Cardiac muscle cell (in vitro differentiated cells and primary cell): ENCODE results near the gene SCGB1C2. TPM values are rescaled to one million over a fixed set of nuclear protein-coding genes. Genes with fewer than 3 reads are reported as not detected.

Experiments used
- DNase-seq, 2 donors: peaks; one replicate each; pipeline versions ENCODE4 v3.0.0 to v3.0.0-alpha.2; 2010 to 2017; ENCODE audit warnings: low read depth in 1 of 2, low spot score in 1 of 2
- H3K27ac ChIP-seq: fragments of 200-600 bp; sonication (generic); 2 replicates; pipeline ENCODE4 v1.5.1; 2016
- H3K27me3 ChIP-seq: fragments of 200-600 bp; sonication (generic); 2 replicates; pipeline ENCODE4 v1.6.0; 2016; ENCODE audit warnings: control low read depth
- H3K36me3 ChIP-seq: fragments of 200-600 bp; sonication (generic); 2 replicates; pipeline ENCODE4 v1.5.1; 2016; ENCODE audit warnings: control low read depth
- H3K4me1 ChIP-seq: fragments of 200-600 bp; sonication (generic); 2 replicates; pipeline ENCODE4 v1.8.1; 2017; ENCODE audit warnings: low read depth, mild to moderate bottlenecking, mixed run types
- H3K4me3 ChIP-seq: fragments of 200-600 bp; sonication (generic); 2 replicates; pipeline ENCODE4 v1.5.1; 2016; ENCODE audit warnings: mild to moderate bottlenecking
- H3K9me3 ChIP-seq: fragments of 200-600 bp; sonication (generic); 2 replicates; pipeline ENCODE4 v1.5.1; 2017; ENCODE audit warnings: low read depth, mild to moderate bottlenecking, control low read depth
- polyA plus RNA-seq: library from polyadenylated mRNA; unstranded; fragments of >200 nt; fragmentation: Nextera tagmentation; extraction: Ambion mirVana; gene quantifications from 2 replicates; pipeline ENCODE4 v1.2.1, GENCODE V29; 2016
- total RNA-seq: library from RNA; depleted of rRNA; stranded (reverse); fragments of >200 nt; gene quantifications from 2 replicates; pipeline ENCODE4 v1.2.3, GENCODE V29; 2016
- TF ChIP-seq, protein P1 (sequence below): IDR thresholded peaks from 2 replicates; pipeline ENCODE4 v1.5.1; 2012; ENCODE audit warnings: low read depth, mild to moderate bottlenecking, low read length

Gene SCGB1C2
- total and polyA plus RNA-seq, 2 experiments from 2014 or later: not detected

DNA sequence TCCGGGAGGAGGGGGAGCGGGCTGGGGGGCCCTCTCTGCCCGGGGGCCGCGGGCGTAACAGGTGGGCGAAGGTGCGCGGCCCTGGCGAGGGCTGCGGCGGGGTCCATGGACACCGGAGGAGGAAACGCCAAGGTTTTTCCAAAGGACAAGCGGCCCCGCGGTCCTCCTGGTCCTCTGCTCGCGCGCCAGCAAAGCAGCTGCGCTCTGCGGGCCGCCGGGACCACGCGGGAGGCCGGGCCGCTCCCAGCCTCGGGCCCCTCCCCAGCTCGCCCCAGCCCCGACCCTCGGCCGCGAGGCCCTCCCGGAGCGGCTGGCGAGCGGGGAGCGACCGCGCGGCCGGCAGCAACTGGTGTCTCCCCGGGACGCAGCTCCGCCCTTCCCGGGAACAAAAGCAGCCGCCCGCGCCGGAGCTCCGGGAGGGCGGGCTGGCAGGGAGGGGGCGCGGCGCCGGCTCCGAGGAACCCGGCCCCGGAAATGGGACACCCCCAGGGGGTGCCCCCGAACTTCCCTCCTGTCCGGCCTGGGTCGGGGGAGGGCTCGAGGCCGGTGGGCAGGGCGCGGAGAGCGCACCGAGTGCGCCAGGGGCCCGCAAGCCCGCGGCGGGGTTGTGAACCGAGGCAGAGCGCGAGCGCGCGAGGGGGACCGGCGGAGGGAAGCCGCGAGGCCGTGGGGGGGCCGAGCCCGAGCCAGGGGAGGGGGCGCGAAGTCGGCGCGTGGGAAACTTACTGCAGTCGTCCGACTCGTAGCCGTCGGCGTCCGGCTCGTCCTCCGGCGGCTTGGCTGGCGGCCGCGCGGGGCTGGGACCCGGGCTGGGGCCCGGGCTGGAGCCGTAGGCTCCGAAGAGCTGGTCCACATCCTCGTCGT lies 43.2 kb downstream of the SCGB1C2 start:
- no peaks in the 10 kb centered on the region for H3K9me3 ChIP-seq
- no peak overlapping the region for H3K27ac ChIP-seq
- peaks cover 58% of the 10 kb centered on the region for H3K27me3 ChIP-seq
- DNase-seq: peak in 1 of 2 donors; percentile 49
- H3K36me3 ChIP-seq: no peaks in the 10 kb centered on the region
- TF ChIP-seq, protein P1, sequence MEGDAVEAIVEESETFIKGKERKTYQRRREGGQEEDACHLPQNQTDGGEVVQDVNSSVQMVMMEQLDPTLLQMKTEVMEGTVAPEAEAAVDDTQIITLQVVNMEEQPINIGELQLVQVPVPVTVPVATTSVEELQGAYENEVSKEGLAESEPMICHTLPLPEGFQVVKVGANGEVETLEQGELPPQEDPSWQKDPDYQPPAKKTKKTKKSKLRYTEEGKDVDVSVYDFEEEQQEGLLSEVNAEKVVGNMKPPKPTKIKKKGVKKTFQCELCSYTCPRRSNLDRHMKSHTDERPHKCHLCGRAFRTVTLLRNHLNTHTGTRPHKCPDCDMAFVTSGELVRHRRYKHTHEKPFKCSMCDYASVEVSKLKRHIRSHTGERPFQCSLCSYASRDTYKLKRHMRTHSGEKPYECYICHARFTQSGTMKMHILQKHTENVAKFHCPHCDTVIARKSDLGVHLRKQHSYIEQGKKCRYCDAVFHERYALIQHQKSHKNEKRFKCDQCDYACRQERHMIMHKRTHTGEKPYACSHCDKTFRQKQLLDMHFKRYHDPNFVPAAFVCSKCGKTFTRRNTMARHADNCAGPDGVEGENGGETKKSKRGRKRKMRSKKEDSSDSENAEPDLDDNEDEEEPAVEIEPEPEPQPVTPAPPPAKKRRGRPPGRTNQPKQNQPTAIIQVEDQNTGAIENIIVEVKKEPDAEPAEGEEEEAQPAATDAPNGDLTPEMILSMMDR: no peak
- peak overlapping the region; percentile 38 for H3K4me3 ChIP-seq
- H3K4me1 ChIP-seq: peaks cover 6% of the 10 kb centered on the region

DNA sequence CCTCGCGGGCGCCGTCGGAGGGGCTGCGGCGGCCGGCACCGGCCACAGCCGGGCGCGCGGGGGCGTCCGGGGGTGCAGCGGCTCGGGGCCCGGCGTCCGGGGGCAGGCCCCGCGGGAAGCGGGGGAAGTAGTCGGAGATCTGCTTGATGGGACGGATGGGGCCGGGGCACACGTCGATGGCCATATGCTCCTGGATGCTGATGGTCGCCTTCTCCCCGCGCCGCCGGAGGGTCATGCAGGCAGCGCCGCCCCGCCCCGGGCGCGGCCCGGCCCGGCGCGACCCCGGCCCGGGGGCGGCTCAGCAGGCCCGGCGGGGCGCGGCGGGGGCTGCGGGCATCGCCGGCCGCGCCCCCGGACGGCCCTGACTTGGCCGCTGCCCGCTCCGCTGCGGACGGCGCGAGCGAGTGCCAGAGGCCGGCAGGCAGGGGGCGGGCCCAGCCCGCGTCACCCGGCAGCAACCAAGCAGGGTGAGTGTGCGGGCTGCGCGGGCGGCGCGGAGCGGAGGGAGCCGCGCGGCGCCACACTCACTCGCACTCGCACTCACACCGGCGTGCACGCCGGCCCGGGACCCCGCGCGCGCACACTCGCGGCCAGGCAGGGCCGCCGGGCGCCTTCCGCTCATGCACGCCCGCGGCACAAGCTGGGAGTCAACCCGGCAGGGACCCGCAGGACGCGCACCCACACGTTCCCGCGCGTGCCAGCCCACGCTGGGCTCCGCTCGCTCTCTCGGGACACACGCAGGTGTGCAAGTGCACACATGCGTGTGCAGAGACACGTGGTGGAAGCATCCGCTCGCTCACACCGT lies 44.1 kb downstream of the SCGB1C2 start, which contains the start of gene DOC2B:
Gene DOC2B (minus strand): TSS at position 406 of the 805 bp plus-strand sequence. CDS start 171 bp downstream, at position 235.
- no peak within 1 kb of the TSS for H3K27ac ChIP-seq
- peak within 1 kb of the TSS; percentile 38 for H3K4me3 ChIP-seq
- peaks cover 58% of the 10 kb centered on the region for H3K27me3 ChIP-seq
- TF ChIP-seq, protein P1: no peak
- DNase-seq: peak; percentile 41 to 74
- H3K36me3 ChIP-seq: no peaks in the 10 kb centered on the region
- H3K9me3 ChIP-seq: no peaks in the 10 kb centered on the region
- no peaks in the 10 kb centered on the region for H3K4me1 ChIP-seq

DNA sequence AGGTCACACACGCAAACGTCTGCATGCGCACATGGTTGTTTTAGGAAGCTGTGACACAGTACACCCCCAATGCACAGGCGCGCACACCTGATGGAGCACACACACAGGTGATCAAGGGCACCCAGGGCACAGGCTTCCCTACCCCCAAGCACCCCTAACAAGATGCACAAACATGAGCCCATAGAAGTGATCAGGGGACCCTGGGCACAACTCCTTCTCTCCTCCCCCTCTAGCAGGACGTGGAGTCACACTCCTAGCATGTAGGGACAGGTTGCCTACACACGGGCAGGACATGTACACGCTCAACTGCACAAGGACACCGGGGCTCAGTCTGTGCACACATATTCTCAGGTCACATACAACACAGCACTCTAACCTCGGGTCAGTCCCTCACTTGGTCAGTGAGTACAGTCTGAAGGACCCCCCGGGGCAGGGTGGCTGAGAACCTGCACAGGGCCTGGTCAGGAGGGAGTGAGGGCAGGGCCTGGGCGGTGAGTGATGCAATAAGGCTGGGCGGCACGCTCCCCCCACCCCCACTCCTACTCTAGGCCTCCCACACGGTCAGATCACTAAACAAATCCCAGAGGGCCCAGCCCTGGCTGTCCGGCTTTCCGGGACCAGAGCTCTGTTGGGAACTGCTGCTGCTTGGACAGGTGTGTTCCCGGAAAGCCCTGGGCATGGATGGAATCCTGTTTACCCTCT lies 44.8 kb downstream of the SCGB1C2 start:
- H3K36me3 ChIP-seq: no peaks in the 10 kb centered on the region
- TF ChIP-seq, protein P1: no peak
- H3K4me3 ChIP-seq: peak overlapping the region; percentile 19
- H3K27me3 ChIP-seq: peaks cover 58% of the 10 kb centered on the region
- no peaks in the 10 kb centered on the region for H3K4me1 ChIP-seq
- no peaks in the 10 kb centered on the region for H3K9me3 ChIP-seq
- DNase-seq: peak in 1 of 2 donors; percentile 20
- no peak overlapping the region for H3K27ac ChIP-seq

DNA sequence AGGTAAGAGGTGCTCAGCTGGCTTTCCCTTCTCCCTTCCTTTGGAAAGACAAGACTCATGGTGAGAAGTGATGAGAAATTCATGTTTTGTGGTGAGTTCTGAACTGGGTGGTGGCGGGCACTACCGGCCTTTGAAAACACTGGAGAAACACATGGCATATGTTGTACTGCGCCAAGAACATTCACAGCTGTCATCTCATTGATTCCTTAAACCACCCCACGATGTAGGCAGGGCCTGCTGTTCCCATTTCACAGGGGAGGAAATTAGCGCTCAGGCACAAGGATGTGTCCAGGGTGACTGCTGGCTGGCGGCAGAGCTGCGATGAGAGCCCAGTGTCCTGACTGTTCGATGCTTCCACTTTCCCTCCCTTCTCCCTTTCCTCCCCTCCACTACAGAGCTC lies 45.7 kb downstream of the SCGB1C2 start:
- no peaks in the 10 kb centered on the region for H3K9me3 ChIP-seq
- peaks cover 58% of the 10 kb centered on the region for H3K27me3 ChIP-seq
- no peak overlapping the region for H3K4me3 ChIP-seq
- H3K4me1 ChIP-seq: no peaks in the 10 kb centered on the region
- TF ChIP-seq, protein P1: no peak
- no peak for DNase-seq
- no peaks in the 10 kb centered on the region for H3K36me3 ChIP-seq
- H3K27ac ChIP-seq: no peak overlapping the region

DNA sequence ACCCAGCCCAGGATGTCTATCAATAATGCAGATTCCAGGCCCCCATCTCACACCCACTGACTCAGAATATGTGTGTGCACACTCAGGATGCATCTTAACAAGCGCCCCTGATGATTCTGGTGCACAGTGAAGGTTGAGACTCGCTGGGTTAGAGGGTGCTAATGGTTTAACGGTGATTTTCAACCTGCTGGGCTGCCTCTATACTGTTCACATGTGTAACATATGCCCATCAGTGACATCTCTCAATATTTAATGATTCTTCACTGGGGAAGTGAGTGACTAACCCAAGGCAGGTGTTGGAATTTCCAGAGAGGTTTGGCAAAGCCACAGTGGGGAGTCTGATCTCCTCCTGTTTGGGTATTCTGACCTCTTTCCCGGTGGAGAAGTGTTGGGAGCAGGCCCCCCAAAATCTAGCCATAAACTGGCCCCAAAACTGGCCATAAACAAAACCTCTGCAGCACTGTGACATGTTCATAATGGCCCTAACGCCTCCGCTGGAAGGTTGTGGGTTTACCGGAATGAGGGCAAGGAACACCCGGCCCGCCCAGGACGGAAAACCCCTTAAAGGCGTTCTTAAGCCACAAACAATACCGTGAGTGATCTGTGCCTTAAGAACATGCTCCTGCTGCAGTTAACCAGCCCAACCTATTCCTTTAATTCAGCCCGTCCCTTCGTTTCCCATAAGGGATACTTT lies 48.2 kb downstream of the SCGB1C2 start:
- H3K27me3 ChIP-seq: peaks cover 44% of the 10 kb centered on the region

More for the DNA sequence above, 48.2 kb downstream of the SCGB1C2 start:
- DNase-seq: no peak
- H3K36me3 ChIP-seq: no peaks in the 10 kb centered on the region
- H3K4me1 ChIP-seq: no peaks in the 10 kb centered on the region
- H3K4me3 ChIP-seq: no peak overlapping the region
- H3K27ac ChIP-seq: no peak overlapping the region
- no peaks in the 10 kb centered on the region for H3K9me3 ChIP-seq
- TF ChIP-seq, protein P1: no peak
